H1 (cell line): Measurements from ENCODE around the gene ARHGEF4. TPM values are rescaled to one million over a fixed set of nuclear protein-coding genes. Genes with fewer than 3 reads are reported as not detected.

ENCODE experiments used
- CTCF ChIA-PET: fragments of 300-600 bp; sonication (Branson Sonifier 250); formaldehyde crosslinking; loops from one replicate; lab custom pipeline; 2021; ENCODE audit not compliant: partially characterized antibody; lab: Charles Lee
- POLR2A ChIA-PET: fragments of 300-600 bp; sonication (Branson Sonifier 250); formaldehyde crosslinking; loops from one replicate; lab custom pipeline; 2021; ENCODE audit warnings: inconsistent platforms; ENCODE audit not compliant: partially characterized antibody; lab: Charles Lee
- DNase-seq, 2 experiments: peaks; one replicate each; pipeline versions ENCODE4 v3.0.0 to v3.0.0-alpha.2; 2010 to 2022; ENCODE audit warnings: low spot score in 2 of 2, low read depth in 1 of 2, mixed read lengths in 1 of 2
- FAIRE-seq: peaks from 2 replicates; lab custom pipeline; 2011; peaks lifted over from hg19 to GRCh38; lab: Jason Lieb, UNC
- H2AFZ ChIP-seq: 2 replicates; pipeline ENCODE4 v1.8.1; 2012; ENCODE audit warnings: low read length, inconsistent platforms
- H2AK5ac ChIP-seq: 2 replicates; pipeline ENCODE4 v1.6.1; 2013; ENCODE audit warnings: low read depth, low read length
- H2BK120ac ChIP-seq: replicated peaks from 2 replicates; pipeline ENCODE3; 2013; ENCODE audit warnings: low read depth, low read length, inconsistent platforms
- H2BK12ac ChIP-seq: 2 replicates; pipeline ENCODE4 v1.6.1; 2013; ENCODE audit warnings: low read depth, low read length
- H2BK15ac ChIP-seq: 2 replicates; pipeline ENCODE4 v1.6.1; 2013; ENCODE audit warnings: low read length
- H2BK20ac ChIP-seq: 2 replicates; pipeline ENCODE4 v1.6.1; 2013; ENCODE audit warnings: low read length
- H2BK5ac ChIP-seq: 2 replicates; pipeline ENCODE4 v1.6.1; 2013; ENCODE audit warnings: low read depth, low read length
- H3K14ac ChIP-seq: 2 replicates; pipeline ENCODE4 v1.6.1; 2013; ENCODE audit warnings: inconsistent platforms; ENCODE audit not compliant: insufficient read length
- H3K18ac ChIP-seq: 2 replicates; pipeline ENCODE4 v1.6.1; 2013; ENCODE audit warnings: low read length; ENCODE audit errors: extremely low read depth
- H3K23ac ChIP-seq: 2 replicates; pipeline ENCODE4 v1.6.1; 2013; ENCODE audit warnings: inconsistent platforms; ENCODE audit not compliant: insufficient read length
- H3K23me2 ChIP-seq: 2 replicates; pipeline ENCODE4 v1.6.1; 2013; ENCODE audit warnings: low read depth, low read length
- H3K27ac ChIP-seq: 2 replicates; pipeline ENCODE4 v1.6.1; 2011; ENCODE audit warnings: low read depth, low read length, inconsistent platforms
- H3K27me3 ChIP-seq, 4 experiments: replicated peaks in 1 of 4; 1 replicate in 1 of 4; 2 replicates in 3 of 4; pipeline versions ENCODE4 v1.6.1 to v1.8.1; 2011 to 2013; ENCODE audit warnings: low read length in 3 of 4, mild to moderate bottlenecking in 3 of 4, inconsistent platforms in 2 of 4, mixed read lengths in 2 of 4, moderate library complexity in 1 of 4; ENCODE audit not compliant: control insufficient read depth in 3 of 4, insufficient read depth in 3 of 4; ENCODE audit errors: extremely low read depth in 1 of 4
- H3K36me3 ChIP-seq, 4 experiments: 2 replicates each; pipeline versions ENCODE4 v1.6.1 to v1.8.1; 2011 to 2013; ENCODE audit warnings: mild to moderate bottlenecking in 4 of 4, low read length in 3 of 4, moderate library complexity in 2 of 4, control low read depth in 1 of 4, inconsistent platforms in 1 of 4; ENCODE audit not compliant: insufficient read depth in 4 of 4, control insufficient read depth in 2 of 4
- H3K4ac ChIP-seq: replicated peaks from 2 replicates; pipeline ENCODE3; 2013; ENCODE audit warnings: low read length, low read depth, mixed read lengths, inconsistent platforms; ENCODE audit not compliant: insufficient read length
- H3K4me1 ChIP-seq, 4 experiments: replicated peaks in 1 of 4; 1 replicate in 1 of 4; 2 replicates in 3 of 4; pipeline versions ENCODE4 v1.6.1 to v1.8.1; 2011 to 2013; ENCODE audit warnings: low read length in 3 of 4, inconsistent platforms in 2 of 4, mixed read lengths in 1 of 4; ENCODE audit not compliant: insufficient read depth in 4 of 4, control insufficient read depth in 3 of 4
- H3K4me2 ChIP-seq, 2 experiments: 2 replicates each; pipeline versions ENCODE4 v1.6.1 to v1.8.1; 2011 to 2013; ENCODE audit warnings: low read depth in 2 of 2, low read length in 2 of 2, control low read depth in 1 of 2, inconsistent platforms in 1 of 2, mild to moderate bottlenecking in 1 of 2; ENCODE audit not compliant: insufficient read depth in 1 of 2
- H3K4me3 ChIP-seq, 4 experiments: fragments of 200-600, 300-600 bp in 1 of 4; sonication (generic), shearing (Covaris generic), sonication (Bioruptor Twin) in 1 of 4; 2 replicates each; pipeline versions ENCODE4 v1.5.1 to v1.8.1; 2011 to 2016; ENCODE audit warnings: low read length in 4 of 4, low read depth in 3 of 4, control low read depth in 2 of 4, inconsistent platforms in 2 of 4, mild to moderate bottlenecking in 2 of 4, mixed read lengths in 1 of 4, moderate library complexity in 1 of 4; ENCODE audit not compliant: insufficient read depth in 2 of 4; ENCODE audit errors: extremely low read depth in 1 of 4
- H3K56ac ChIP-seq: replicated peaks from 2 replicates; pipeline ENCODE3; 2013; ENCODE audit warnings: low read depth, mild to moderate bottlenecking, mixed read lengths, low read length, inconsistent platforms; ENCODE audit not compliant: insufficient read length
- H3K79me1 ChIP-seq: 2 replicates; pipeline ENCODE4 v1.6.1; 2013; ENCODE audit warnings: low read depth, low read length, control low read depth
- H3K79me2 ChIP-seq, 2 experiments: 2 replicates each; pipeline versions ENCODE4 v1.6.1 to v1.8.1; 2012 to 2013; ENCODE audit warnings: low read length in 2 of 2, mild to moderate bottlenecking in 2 of 2, inconsistent platforms in 1 of 2; ENCODE audit not compliant: insufficient read depth in 2 of 2, control insufficient read depth in 1 of 2
- H3K9ac ChIP-seq, 4 experiments: replicated peaks in 1 of 4; 1 replicate in 1 of 4; 2 replicates in 3 of 4; pipeline versions ENCODE4 v1.6.1 to v1.8.1; 2011 to 2013; ENCODE audit warnings: low read depth in 3 of 4, low read length in 3 of 4, control low read depth in 2 of 4, mild to moderate bottlenecking in 2 of 4, moderate library complexity in 2 of 4, inconsistent platforms in 1 of 4; ENCODE audit errors: extremely low read depth in 1 of 4
- H3K9me3 ChIP-seq, 2 experiments: 2 replicates each; pipeline versions ENCODE4 v1.6.1 to v1.8.1; 2012 to 2013; ENCODE audit warnings: mild to moderate bottlenecking in 2 of 2, moderate library complexity in 2 of 2, control low read depth in 1 of 2, inconsistent platforms in 1 of 2, low read depth in 1 of 2, low read length in 1 of 2, mixed read lengths in 1 of 2; ENCODE audit not compliant: insufficient read depth in 2 of 2
- H4K20me1 ChIP-seq, 2 experiments: replicated peaks in 1 of 2; 2 replicates each; pipeline versions ENCODE3 to v1.8.1; 2011 to 2013; ENCODE audit warnings: inconsistent platforms in 2 of 2, low read length in 2 of 2, mild to moderate bottlenecking in 1 of 2; ENCODE audit not compliant: insufficient read depth in 2 of 2, control insufficient read depth in 1 of 2
- H4K5ac ChIP-seq: 2 replicates; pipeline ENCODE4 v1.6.1; 2013; ENCODE audit warnings: low read length, low read depth, mixed read lengths, inconsistent platforms; ENCODE audit not compliant: insufficient read length
- H4K8ac ChIP-seq: 2 replicates; pipeline ENCODE4 v1.8.0; 2013; ENCODE audit warnings: mild to moderate bottlenecking, moderate library complexity, low read length, inconsistent platforms; ENCODE audit not compliant: insufficient read depth; ENCODE audit errors: extremely low read depth
- H4K91ac ChIP-seq: replicated peaks from 2 replicates; pipeline ENCODE3; 2013; ENCODE audit warnings: low read length, mixed read lengths, inconsistent platforms; ENCODE audit not compliant: insufficient read length
- ASH2L ChIP-seq: fragments of 200-600, 300-600 bp; sonication (generic); IDR thresholded peaks from one replicate; pipeline ENCODE4 v1.7.1; 2017; ENCODE audit warnings: low read length
- CBX5 ChIP-seq: fragments of 300-800, 300-1000 bp; sonication (generic); IDR thresholded peaks from 2 replicates; pipeline ENCODE4 v1.7.1; 2016; ENCODE audit warnings: antibody characterized with exemption, low read length, low read depth
- CEBPB ChIP-seq: IDR thresholded peaks from 2 replicates; pipeline ENCODE4 v1.6.1; 2012; ENCODE audit warnings: low read depth, low read length
- EGR1 ChIP-seq: IDR thresholded peaks from 2 replicates; pipeline ENCODE4 v1.6.1; 2011; ENCODE audit warnings: low read depth, low read length, borderline replicate concordance
- EZH2 ChIP-seq: fragments of 200-600 bp; sonication (generic); IDR thresholded peaks from 2 replicates; pipeline ENCODE4 v1.7.1; 2012; ENCODE audit warnings: low read depth, mild to moderate bottlenecking, moderate library complexity, low read length, inconsistent platforms; ENCODE audit not compliant: severe bottlenecking
- GTF2F1 ChIP-seq: IDR thresholded peaks from 2 replicates; pipeline ENCODE4 v1.6.1; 2012; ENCODE audit warnings: low read depth, low read length, improper control_type of control experiment, borderline replicate concordance
- JUN ChIP-seq: IDR thresholded peaks from 2 replicates; pipeline ENCODE4 v1.6.1; 2011; ENCODE audit warnings: low read depth, mild to moderate bottlenecking, improper control_type of control experiment, low read length
- KDM4A ChIP-seq: IDR thresholded peaks from one replicate; pipeline ENCODE4 v1.7.1; 2012; ENCODE audit warnings: low read depth, mild to moderate bottlenecking, moderate library complexity, low read length, inconsistent platforms; ENCODE audit not compliant: severe bottlenecking
- PHF8 ChIP-seq: fragments of 200-600 bp; sonication (generic); conservative IDR thresholded peaks from 2 replicates; pipeline ENCODE4 v1.7.1; 2012; ENCODE audit warnings: low read depth, mild to moderate bottlenecking, inconsistent platforms, low read length, moderate library complexity
- RBBP5 ChIP-seq: IDR thresholded peaks from 2 replicates; pipeline ENCODE4 v1.7.1; 2012; ENCODE audit warnings: low read depth, mild to moderate bottlenecking, inconsistent platforms, low read length, moderate library complexity, borderline replicate concordance
- SIN3A ChIP-seq, 2 experiments: IDR thresholded peaks in 1 of 2; conservative IDR thresholded peaks in 1 of 2; 2 replicates each; pipeline ENCODE4 v1.6.1; 2011 to 2012; ENCODE audit warnings: low read length in 2 of 2, improper control_type of control experiment in 1 of 2, low read depth in 1 of 2, mild to moderate bottlenecking in 1 of 2
- SIX5 ChIP-seq: IDR thresholded peaks from 2 replicates; pipeline ENCODE4 v1.6.1; 2011; ENCODE audit warnings: mild to moderate bottlenecking, low read depth, low read length
- SP1 ChIP-seq: IDR thresholded peaks from 2 replicates; pipeline ENCODE4 v1.6.1; 2011; ENCODE audit warnings: low read depth, low read length
- ZNF274 ChIP-seq: IDR thresholded peaks from 2 replicates; pipeline ENCODE4 v1.7.0; 2012; ENCODE audit warnings: low read length, borderline replicate concordance; ENCODE audit errors: extremely low read depth
- WGBS, 2 experiments: shearing (Covaris generic) in 1 of 2; methylation state at CpG; one replicate each; pipeline versions ENCODE4 v1.1.6 to v1.1.7; 2013 to 2015; ENCODE audit warnings: low lambda C conversion rate in 2 of 2, mixed read lengths in 2 of 2, inconsistent platforms in 1 of 2, low coverage in 1 of 2, missing lambda C conversion rate in 1 of 2; ENCODE audit not compliant: insufficient replicate concordance in 2 of 2, insufficient coverage in 1 of 2, insufficient read length in 1 of 2; ENCODE audit errors: extremely low coverage in 1 of 2, missing lambda C conversion rate in 1 of 2; 5-methylcytosine and 5-hydroxymethylcytosine counted together
- polyA plus RNA-seq, 7 experiments: library from polyadenylated mRNA; depleted of rRNA in 3 of 7; stranded (reverse) in 5 of 7; unstranded in 2 of 7; fragments of >200 nt in 5 of 7; fragments of 200-250 nt in 2 of 7; gene quantifications; 1 replicate in 5 of 7; 2 replicates in 1 of 7; 4 replicates in 1 of 7; pipeline versions ENCODE4 v1.2.1 to v1.2.3, GENCODE V29; 2011 to 2013; ENCODE audit warnings: missing spikeins in 2 of 7, mixed read lengths in 2 of 7
- total RNA-seq: library from RNA; stranded (reverse); fragmentation: NEBNext Ultra II Directional; extraction: Animal tissue kit (Norgen Biotek cat#: 25700); gene quantifications from 2 replicates; pipeline ENCODE4 v1.2.1, GENCODE V29; 2021

Gene ARHGEF4
- total and polyA plus RNA-seq, 2 of the 8 experiments (the other 6 are each of a cell fraction or from before 2014, with no cell fraction given) = 10.6 to 14.6 TPM

- H3K23ac ChIP-seq = no peak overlapping the region
- DNase-seq = no peak
- no peak for FAIRE-seq
- no peak overlapping the region for H3K18ac ChIP-seq
- no peak overlapping the region for H4K8ac ChIP-seq
- no peak overlapping the region for H3K4me2 ChIP-seq
- no peak overlapping the region for H3K4me3 ChIP-seq
- H3K4ac ChIP-seq = no peak overlapping the region
- peaks cover 0 to 5% (median 0%) of the 10 kb centered on the region in 4 experiments; a peak in 3 of 7 replicates for H3K4me1 ChIP-seq
- H2BK12ac ChIP-seq = no peak overlapping the region
- H2AK5ac ChIP-seq = no peak overlapping the region
- CTCF ChIA-PET = no interaction called here
- H4K91ac ChIP-seq = no peak overlapping the region
- no peak overlapping the region for H3K56ac ChIP-seq
- H2BK15ac ChIP-seq = no peak overlapping the region
- no peak overlapping the region for H2BK120ac ChIP-seq
- no peak overlapping the region for H3K27ac ChIP-seq
- H3K79me2 ChIP-seq = peaks cover 0 to 4% of the 10 kb centered on the region in 2 experiments; a peak in 1 of 4 replicates
- H2BK20ac ChIP-seq = no peak overlapping the region
- no peaks in the 10 kb centered on the region for H3K27me3 ChIP-seq
- no peak overlapping the region for H4K5ac ChIP-seq
- no peaks in the 10 kb centered on the region for H3K9me3 ChIP-seq
- peaks cover 3 to 21% of the 10 kb centered on the region in 2 experiments for H4K20me1 ChIP-seq
- POLR2A ChIA-PET = interaction anchor here (1.5 kb wide), 1 partner anchor 9 kb away, joined by 6 read pairs; no protein-coding TSS in a partner anchor
- H3K79me1 ChIP-seq = no peaks in the 10 kb centered on the region; the same call in 1 of the 2 replicates
- peaks cover 4 to 25% (median 11%) of the 10 kb centered on the region in 4 experiments; a peak in 7 of 8 replicates for H3K36me3 ChIP-seq
- 96% methylated on average over 11 of the region's 11 CpGs; no CpG with 5 or more reads in 1 of the 2 experiments for WGBS, 2 experiments
- no peak overlapping the region for H2BK5ac ChIP-seq
- H2AFZ ChIP-seq = no peak overlapping the region
- no peaks in the 10 kb centered on the region for H3K23me2 ChIP-seq
- no peak overlapping the region for H3K14ac ChIP-seq
- no peak overlapping the region for H3K9ac ChIP-seq
- TF ChIP-seq KDM4A = no peak
- no peak for TF ChIP-seq SIN3A (conservative IDR thresholded peaks at IDR 0.05 in 1 of 2, IDR thresholded peaks at IDR 0.05 in 1 of 2; ENCODE audit: low read depth in 1 of 2, low read length in 2 of 2)
- no peak for TF ChIP-seq PHF8
- TF ChIP-seq CEBPB = no peak
- TF ChIP-seq EZH2 = no peak
- no peak for TF ChIP-seq RBBP5
- TF ChIP-seq SIX5 = no peak
- TF ChIP-seq EGR1 = no peak
- TF ChIP-seq GTF2F1 = no peak
- TF ChIP-seq CBX5 = no peak
- TF ChIP-seq SP1 = no peak
- TF ChIP-seq ASH2L = no peak
- no peak for TF ChIP-seq JUN
- TF ChIP-seq ZNF274 = no peak
These were observed 208.0 kb downstream of the ARHGEF4 start for GRCh38 chr2:131044757-131045150.
